AG10803 (cell line): ENCODE measurements around the gene ZNF664.

Experiments
- DNase-seq: peaks from one replicate; pipeline ENCODE4 v3.0.0; 2010; ENCODE audit warnings: low read depth
- H3K4me3 ChIP-seq: 2 replicates; pipeline ENCODE4 v1.5.1; 2011; ENCODE audit warnings: mild to moderate bottlenecking, low read length, control low read depth
- TF ChIP-seq, protein P1 (sequence below): conservative IDR thresholded peaks from 2 replicates; pipeline ENCODE4 v1.5.1; 2011; ENCODE audit warnings: mild to moderate bottlenecking, low read length, control low read depth, inconsistent platforms

ZNF664 gene

DNA sequence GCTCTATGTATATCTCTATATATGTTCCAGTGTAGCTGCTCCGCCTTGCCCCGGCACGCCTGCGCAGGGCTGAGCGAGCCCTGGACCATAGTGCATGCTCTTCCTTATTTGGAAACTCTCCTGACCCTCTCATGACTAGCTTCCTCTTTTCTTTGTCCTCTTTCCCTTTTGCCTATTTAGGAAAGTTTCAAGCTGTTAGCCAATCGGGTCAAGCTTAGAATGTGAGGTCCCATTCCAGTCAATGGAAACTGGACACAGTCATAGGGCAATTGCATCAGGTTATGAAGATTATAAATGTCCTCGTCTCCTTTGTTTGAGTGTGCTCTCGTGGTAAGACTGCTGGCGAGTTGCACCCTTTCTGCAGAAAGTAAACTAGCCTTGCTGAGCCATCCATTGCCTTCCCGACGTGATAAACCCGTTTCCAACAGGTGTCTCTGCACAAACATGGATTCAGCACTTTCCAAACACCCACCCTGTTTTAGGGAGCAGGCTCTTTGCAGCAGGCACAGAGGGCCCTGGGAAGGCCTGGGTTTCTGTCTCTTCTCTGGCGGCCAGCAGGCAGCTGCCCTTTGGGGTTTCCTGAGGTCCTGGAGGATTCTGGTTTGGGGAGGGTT lies 31.3 kb upstream of the ZNF664 start:
- TF ChIP-seq, protein P1, sequence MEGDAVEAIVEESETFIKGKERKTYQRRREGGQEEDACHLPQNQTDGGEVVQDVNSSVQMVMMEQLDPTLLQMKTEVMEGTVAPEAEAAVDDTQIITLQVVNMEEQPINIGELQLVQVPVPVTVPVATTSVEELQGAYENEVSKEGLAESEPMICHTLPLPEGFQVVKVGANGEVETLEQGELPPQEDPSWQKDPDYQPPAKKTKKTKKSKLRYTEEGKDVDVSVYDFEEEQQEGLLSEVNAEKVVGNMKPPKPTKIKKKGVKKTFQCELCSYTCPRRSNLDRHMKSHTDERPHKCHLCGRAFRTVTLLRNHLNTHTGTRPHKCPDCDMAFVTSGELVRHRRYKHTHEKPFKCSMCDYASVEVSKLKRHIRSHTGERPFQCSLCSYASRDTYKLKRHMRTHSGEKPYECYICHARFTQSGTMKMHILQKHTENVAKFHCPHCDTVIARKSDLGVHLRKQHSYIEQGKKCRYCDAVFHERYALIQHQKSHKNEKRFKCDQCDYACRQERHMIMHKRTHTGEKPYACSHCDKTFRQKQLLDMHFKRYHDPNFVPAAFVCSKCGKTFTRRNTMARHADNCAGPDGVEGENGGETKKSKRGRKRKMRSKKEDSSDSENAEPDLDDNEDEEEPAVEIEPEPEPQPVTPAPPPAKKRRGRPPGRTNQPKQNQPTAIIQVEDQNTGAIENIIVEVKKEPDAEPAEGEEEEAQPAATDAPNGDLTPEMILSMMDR, result no peak
- H3K4me3 ChIP-seq, result no peak overlapping the region
- DNase-seq, result peak; percentile 6

DNA sequence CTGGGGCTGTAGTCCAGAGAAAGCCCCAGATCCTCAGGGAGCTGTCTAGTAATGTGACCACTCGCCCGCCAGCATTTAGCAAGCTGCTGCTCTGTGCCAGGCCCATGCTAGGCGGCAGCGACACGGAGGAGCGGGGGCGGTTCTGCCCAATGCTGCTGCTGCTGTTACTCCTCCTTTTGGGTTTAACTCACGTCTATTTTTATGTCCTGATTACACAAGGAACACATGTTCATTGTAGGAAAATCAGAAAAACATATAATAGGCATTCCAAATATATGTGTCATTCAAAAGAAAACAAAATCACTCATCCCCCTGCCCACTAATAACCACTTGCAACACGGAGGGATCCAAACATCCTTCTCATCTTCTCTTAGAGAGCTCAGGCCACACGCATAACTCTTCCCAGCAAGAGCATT lies 30.8 kb upstream of the ZNF664 start:
- DNase-seq, result peak; percentile 93

DNA sequence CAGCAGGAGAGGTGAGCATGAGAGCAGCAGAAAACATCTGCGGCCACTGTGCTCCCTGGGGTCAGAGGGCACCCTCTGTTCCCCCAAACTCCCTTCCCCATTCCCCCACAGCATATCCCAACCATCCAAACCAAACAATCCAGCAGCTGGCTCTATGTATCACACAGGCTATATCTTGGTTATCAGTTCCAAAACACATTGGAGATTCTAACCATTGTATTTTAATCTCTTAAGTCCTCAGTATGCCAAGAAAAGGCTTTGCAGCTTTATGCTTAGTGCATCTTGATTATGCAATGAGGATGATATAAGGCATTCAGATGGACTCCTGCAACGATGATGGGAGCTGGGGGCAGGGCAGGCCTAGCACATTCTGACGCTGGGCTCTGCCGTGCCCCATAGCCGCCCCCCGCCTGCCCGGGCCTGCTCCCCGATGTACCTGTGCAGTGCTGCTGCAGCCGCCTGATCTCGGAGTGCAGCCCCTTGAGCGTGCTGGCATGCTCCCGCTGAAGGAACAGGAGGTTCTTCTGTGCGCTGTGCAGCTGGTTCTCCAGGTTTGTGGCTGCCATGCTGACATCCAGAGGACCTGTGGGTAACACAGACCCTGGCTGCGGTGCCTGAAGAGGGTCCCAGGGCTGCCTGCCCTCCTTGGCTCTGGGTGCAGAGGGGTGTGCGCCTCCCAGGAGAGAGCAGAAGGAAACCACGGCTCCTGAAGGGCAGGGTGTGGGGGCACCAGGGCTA lies 29.9 kb upstream of the ZNF664 start:
- H3K4me3 ChIP-seq, result no peak overlapping the region
- peak; percentile 32 for DNase-seq
- TF ChIP-seq, protein P1, result no peak

More for the DNA sequence above, 30.8 kb upstream of the ZNF664 start:
- no peak overlapping the region for H3K4me3 ChIP-seq
- TF ChIP-seq, protein P1, result no peak

DNA sequence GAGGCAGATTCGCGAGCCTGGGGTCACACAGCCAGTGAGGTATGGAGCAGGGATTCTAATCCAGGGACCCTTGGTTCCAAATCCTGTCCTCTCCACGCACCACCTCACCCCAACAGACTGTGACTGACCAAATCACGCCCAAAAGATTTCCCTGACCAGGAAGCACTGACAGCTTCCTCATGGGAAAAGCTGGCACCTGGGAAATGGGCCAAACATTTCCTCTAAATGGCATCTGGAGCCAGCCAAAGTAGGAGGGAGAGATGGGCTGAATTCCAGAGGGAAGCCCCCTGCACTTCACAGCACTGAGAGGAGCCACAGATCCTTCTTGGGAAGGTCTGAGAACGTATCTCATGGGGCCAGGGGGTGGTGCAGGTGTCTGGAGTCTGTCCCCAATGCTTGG lies 29.2 kb upstream of the ZNF664 start:
- H3K4me3 ChIP-seq, result no peak overlapping the region
- TF ChIP-seq, protein P1, result no peak
- no peak for DNase-seq

DNA sequence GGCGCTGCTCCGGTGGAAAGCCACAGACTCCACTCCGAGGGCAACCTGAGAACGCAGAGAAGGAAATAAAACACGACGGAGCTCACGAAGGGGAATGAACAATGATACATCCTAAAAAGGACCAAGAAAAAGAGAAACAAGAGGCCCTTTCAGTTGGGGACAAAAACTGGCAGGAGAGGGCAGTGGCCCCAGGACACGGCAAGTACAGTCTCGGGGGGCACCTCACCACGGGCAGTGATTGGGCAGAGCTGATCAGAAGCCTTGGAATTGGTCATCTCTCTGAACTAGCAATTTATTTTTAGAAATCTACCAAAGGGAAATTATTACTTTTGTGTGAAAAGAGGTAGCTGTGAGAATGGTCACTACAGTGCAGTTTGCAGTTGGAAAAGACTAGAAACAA lies 28.3 kb upstream of the ZNF664 start:
- no peak overlapping the region for H3K4me3 ChIP-seq
- TF ChIP-seq, protein P1, result no peak
- no peak for DNase-seq

DNA sequence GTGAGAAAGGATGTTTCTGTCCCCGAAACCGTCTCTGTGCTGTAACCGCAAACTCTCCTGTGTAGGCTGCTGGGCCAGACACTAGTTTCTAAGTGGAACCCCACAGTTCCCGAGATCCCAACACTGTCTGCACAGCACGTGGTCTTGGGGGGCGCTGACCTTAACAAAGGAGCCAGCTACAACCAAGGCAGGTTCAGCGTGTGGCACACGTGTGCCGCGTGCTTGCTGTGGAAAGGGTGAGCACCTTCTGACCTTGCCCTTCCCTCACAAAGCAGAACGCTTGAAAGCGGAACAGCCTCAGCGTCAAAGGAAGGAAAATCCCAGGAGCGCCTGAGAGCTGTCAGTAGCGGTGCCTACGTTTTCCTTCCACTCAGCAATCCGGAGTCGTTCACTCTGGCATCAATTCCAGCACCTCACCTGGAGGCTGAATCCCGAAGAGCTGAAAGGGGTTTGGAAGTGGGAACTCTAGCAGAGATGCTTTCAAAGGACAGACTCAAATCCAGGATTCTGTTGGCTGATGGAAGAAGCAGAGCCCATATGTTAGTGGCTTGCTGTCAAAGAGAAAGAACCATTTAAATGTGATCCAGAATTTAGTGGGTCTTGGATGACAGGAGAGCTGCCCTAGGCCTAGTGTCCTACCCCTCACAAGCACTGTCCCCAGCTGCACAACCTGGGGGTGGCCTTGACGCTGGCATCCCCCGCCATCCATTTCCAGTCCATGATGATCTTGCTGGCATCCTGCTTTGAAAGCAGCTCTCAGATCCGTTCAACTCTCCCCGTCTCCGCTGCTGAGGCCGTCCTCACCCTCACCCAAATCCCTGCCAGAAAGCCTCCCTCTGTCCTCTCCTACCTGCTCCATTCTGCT lies 27.5 kb upstream of the ZNF664 start:
- H3K4me3 ChIP-seq, result no peak overlapping the region
- TF ChIP-seq, protein P1, result no peak
- no peak for DNase-seq
